Natural killer cell (primary cell): Measurements from ENCODE around the gene PLCB1. TPM values are rescaled to one million over a fixed set of nuclear protein-coding genes. Genes with fewer than 3 reads are reported as not detected.

ENCODE experiments used
- ATAC-seq, 3 donors: fragments of 150-1000 bp in 2 of 3; fragments of 200-7000 bp in 1 of 3; cut with Tn5 transposase; 1 replicate in 1 of 3; 2 replicates in 2 of 3; pipeline ENCODE4 v1.10.0; 2021; ENCODE audit warnings: mild to moderate bottlenecking in 2 of 3, moderate library complexity in 2 of 3
- DNase-seq, 2 donors: peaks; one replicate each; pipeline versions ENCODE4 v3.0.0 to v3.0.0-alpha.2; 2013 to 2021; ENCODE audit warnings: mixed read lengths in 1 of 2
- H3K27ac ChIP-seq: one replicate; pipeline ENCODE4 v1.5.1; 2013; ENCODE audit warnings: mild to moderate bottlenecking, low read length
- H3K27me3 ChIP-seq: one replicate; pipeline ENCODE4 v1.6.1; 2013; ENCODE audit warnings: low read length; ENCODE audit not compliant: control insufficient read depth, insufficient read depth
- H3K36me3 ChIP-seq: one replicate; pipeline ENCODE4 v1.6.1; 2013; ENCODE audit warnings: low read length; ENCODE audit not compliant: control insufficient read depth, insufficient read depth
- H3K4me1 ChIP-seq: one replicate; pipeline ENCODE4 v1.6.1; 2013; ENCODE audit warnings: low read length; ENCODE audit not compliant: control insufficient read depth, insufficient read depth
- H3K4me3 ChIP-seq: one replicate; pipeline ENCODE4 v1.5.1; 2013; ENCODE audit warnings: low read length
- H3K9me3 ChIP-seq: one replicate; pipeline ENCODE4 v1.6.1; 2013; ENCODE audit warnings: low read length; ENCODE audit not compliant: control insufficient read depth, insufficient read depth
- H3K27ac Mint-ChIP-seq, 2 donors: one replicate each; pipeline ENCODE4 v1.8.0; 2022; ENCODE audit warnings: mild to moderate bottlenecking in 2 of 2, mixed read lengths in 2 of 2, moderate library complexity in 1 of 2
- H3K27me3 Mint-ChIP-seq, 2 donors: one replicate each; pipeline ENCODE4 v1.8.0; 2022; ENCODE audit warnings: low read depth in 2 of 2, mixed read lengths in 2 of 2
- H3K36me3 Mint-ChIP-seq: one replicate; pipeline ENCODE4 v1.8.0; 2022; ENCODE audit warnings: mixed read lengths
- H3K4me1 Mint-ChIP-seq, 2 donors: one replicate each; pipeline ENCODE4 v1.8.0; 2022; ENCODE audit warnings: mixed read lengths in 2 of 2
- H3K4me3 Mint-ChIP-seq: one replicate; pipeline ENCODE4 v1.8.0; 2022; ENCODE audit warnings: mild to moderate bottlenecking, moderate library complexity, mixed read lengths
- H3K9me3 Mint-ChIP-seq, 2 donors: one replicate each; pipeline ENCODE4 v1.8.0; 2022; ENCODE audit warnings: mixed read lengths in 2 of 2
- CTCF ChIP-seq: fragments of 200-600 bp; IDR thresholded peaks from one replicate; pipeline ENCODE4 v1.8.0; 2022; ENCODE audit warnings: antibody characterized with exemption
- WGBS: methylation state at CpG from one replicate; pipeline ENCODE4 v1.1.7; 2013; ENCODE audit warnings: missing lambda C conversion rate; ENCODE audit not compliant: insufficient coverage; 5-methylcytosine and 5-hydroxymethylcytosine counted together
- intact Hi-C: fragments of 100-400 bp; cut with micrococcal nuclease; formaldehyde crosslinking; loops from one replicate; pipeline ENCODE4 v1.14.2; 2022
- total RNA-seq, 4 donors: library from RNA; stranded (reverse); fragments of 120-200 nt in 1 of 4; gene quantifications; one replicate each; pipeline versions ENCODE4 v1.2.3 to v1.2.4, GENCODE V29; 2013 to 2022

The PLCB1 gene
- total RNA-seq, 3 donors from 2014 or later (not counting 1 experiment from before 2014, with no cell fraction given) = 48.7 to 66.2 (median 57.7) TPM

- DNase-seq = no peak
- no peaks in the 10 kb centered on the region for H3K9me3 Mint-ChIP-seq
- Histone ChIP-seq H3K27ac (no peak overlapping the region), H3K4me3 (no peak overlapping the region), H3K4me1 (no peaks in the 10 kb centered on the region), H3K36me3 (no peaks in the 10 kb centered on the region), H3K9me3 (no peaks in the 10 kb centered on the region), H3K27me3 (no peaks in the 10 kb centered on the region)
- H3K36me3 Mint-ChIP-seq = no peaks in the 10 kb centered on the region
- ATAC-seq = no peak
- no peak overlapping the region for H3K4me3 Mint-ChIP-seq
- no CpG with 5 or more reads among the region's 1 CpG for WGBS
- H3K27ac Mint-ChIP-seq = no peak overlapping the region
- no peaks in the 10 kb centered on the region for H3K4me1 Mint-ChIP-seq
- H3K27me3 Mint-ChIP-seq = peaks cover 12 to 35% of the 10 kb centered on the region in 2 donors
- intact Hi-C loops = no loop called here
- TF ChIP-seq CTCF = no peak
These were observed 10.4 kb upstream of the PLCB1 start for GRCh38 chr20:8121666-8122065.

DNA sequence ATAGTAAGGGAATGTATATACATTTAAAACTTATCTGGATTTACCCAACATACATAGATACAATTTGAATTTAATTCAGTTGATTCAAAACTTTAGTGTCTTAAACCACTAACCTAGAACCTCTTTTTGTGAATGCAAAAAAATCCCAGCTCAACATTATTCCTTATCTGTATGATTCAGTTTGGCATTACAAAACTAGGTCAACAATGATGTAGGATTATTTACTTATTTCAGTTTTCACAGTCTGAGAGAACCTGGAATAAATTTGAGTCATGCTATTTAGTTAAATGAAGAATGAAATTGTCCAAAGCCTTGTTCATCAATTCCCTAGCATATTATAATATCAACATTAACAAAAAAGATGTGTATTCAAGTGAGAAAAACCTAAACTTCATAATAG, 7.4 kb upstream of the PLCB1 start:
- no peak overlapping the region for H3K27ac Mint-ChIP-seq
- ATAC-seq = no peak
- no peaks in the 10 kb centered on the region for H3K27me3 ChIP-seq
- H3K9me3 ChIP-seq = no peaks in the 10 kb centered on the region
- no peaks in the 10 kb centered on the region for H3K36me3 ChIP-seq
- no peaks in the 10 kb centered on the region for H3K4me1 ChIP-seq
- no peak overlapping the region for H3K27ac ChIP-seq
- H3K4me3 ChIP-seq = no peak overlapping the region
- TF ChIP-seq CTCF = no peak
- no peaks in the 10 kb centered on the region for H3K9me3 Mint-ChIP-seq
- no peak overlapping the region for H3K4me3 Mint-ChIP-seq
- peaks cover 10 to 38% of the 10 kb centered on the region in 2 donors for H3K27me3 Mint-ChIP-seq
- intact Hi-C loops = no loop called here
- DNase-seq = no peak
- no peaks in the 10 kb centered on the region for H3K36me3 Mint-ChIP-seq
- no peaks in the 10 kb centered on the region for H3K4me1 Mint-ChIP-seq

DNA sequence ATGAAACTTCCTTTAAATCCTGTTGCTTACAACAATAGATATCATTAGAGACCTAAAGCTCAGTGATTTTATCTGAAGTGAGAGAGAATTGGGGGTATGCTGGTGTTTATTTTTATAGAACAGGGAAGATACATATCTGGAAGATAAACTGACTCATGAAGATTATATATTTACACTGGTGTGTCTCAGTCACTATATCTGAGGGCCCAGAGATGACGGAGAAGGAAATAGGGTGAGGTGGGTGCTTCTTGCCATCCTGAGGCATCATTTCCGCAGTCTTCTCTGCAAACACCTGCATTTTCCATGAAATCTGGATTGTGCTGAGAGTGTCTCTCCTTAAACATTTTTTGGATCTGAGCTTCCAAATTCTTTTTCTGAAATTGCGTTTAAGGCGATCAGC, 5.9 kb upstream of the PLCB1 start:
- Histone ChIP-seq H3K27ac (no peak overlapping the region), H3K4me1 (no peaks in the 10 kb centered on the region), H3K27me3 (no peaks in the 10 kb centered on the region), H3K4me3 (no peak overlapping the region), H3K9me3 (no peaks in the 10 kb centered on the region), H3K36me3 (no peaks in the 10 kb centered on the region)
- Mint-ChIP-seq H3K36me3 (no peaks in the 10 kb centered on the region), H3K27ac (no peak overlapping the region), H3K4me1 (no peaks in the 10 kb centered on the region), H3K9me3 (no peaks in the 10 kb centered on the region), H3K4me3 (no peak overlapping the region), H3K27me3 (peaks cover 8 to 23% of the 10 kb centered on the region in 2 donors)
- no peak for TF ChIP-seq CTCF
- ATAC-seq (no peak), DNase-seq (no peak)
- intact Hi-C loops = no loop called here
- 95% methylated on average over 2 of the region's 4 CpGs for WGBS

GRCh38 chr20:8126841-8127378, 5.2 kb upstream of the PLCB1 start:
- Histone ChIP-seq H3K4me3 (no peak overlapping the region), H3K9me3 (no peaks in the 10 kb centered on the region), H3K27me3 (no peaks in the 10 kb centered on the region), H3K27ac (no peak overlapping the region), H3K4me1 (peaks cover 6% of the 10 kb centered on the region), H3K36me3 (no peaks in the 10 kb centered on the region)
- intact Hi-C loops = no loop called here
- TF ChIP-seq CTCF = no peak
- no peak for ATAC-seq
- DNase-seq = no peak
- Mint-ChIP-seq H3K36me3 (no peaks in the 10 kb centered on the region), H3K27ac (no peak overlapping the region), H3K27me3 (peaks cover 11 to 24% of the 10 kb centered on the region in 2 donors), H3K4me3 (no peak overlapping the region), H3K9me3 (no peaks in the 10 kb centered on the region), H3K4me1 (peaks cover 5 to 6% of the 10 kb centered on the region in 2 donors)
- WGBS = 100% methylated on average over 1 of the region's 1 CpG
